HL-60 (cell line): Measurements from ENCODE around the gene TIPRL.

Source experiments
- POLR2AphosphoS5 ChIP-seq: IDR thresholded peaks from 2 replicates; pipeline ENCODE4 v1.6.1; 2012; ENCODE audit warnings: low read depth
- SPI1 ChIP-seq: IDR thresholded peaks from 2 replicates; pipeline ENCODE4 v1.6.1; 2012; ENCODE audit warnings: low read depth, mild to moderate bottlenecking, borderline replicate concordance
- TF ChIP-seq, protein P1 (sequence below): IDR thresholded peaks from 2 replicates; pipeline ENCODE4 v1.6.1; 2012; ENCODE audit warnings: low read depth; ENCODE audit not compliant: insufficient replicate concordance
- TF ChIP-seq, protein P2 (sequence below): IDR thresholded peaks from one replicate; pipeline ENCODE4 v1.5.1; 2011; ENCODE audit warnings: low read length, control low read depth, inconsistent platforms; ENCODE audit not compliant: insufficient read depth

DNA sequence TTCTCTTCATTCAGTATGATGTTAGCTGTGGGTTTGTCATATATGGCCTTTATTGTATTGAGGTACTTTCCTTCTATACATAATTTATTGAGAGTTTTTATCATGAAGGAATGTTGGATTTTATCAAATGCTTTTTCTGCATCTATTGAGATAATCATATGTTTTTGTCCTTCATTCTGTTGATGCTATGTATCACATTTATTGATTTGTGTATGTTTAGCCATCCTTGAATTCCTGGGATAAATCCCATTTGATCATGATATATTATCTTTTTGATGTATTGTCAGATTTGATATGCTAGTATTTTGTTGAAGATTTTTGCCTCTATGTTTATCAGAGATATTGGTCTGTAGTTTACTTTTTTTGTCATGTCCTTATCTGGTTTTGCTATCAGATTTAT lies 21.1 kb upstream of the TIPRL start:
- TF ChIP-seq, protein P1, sequence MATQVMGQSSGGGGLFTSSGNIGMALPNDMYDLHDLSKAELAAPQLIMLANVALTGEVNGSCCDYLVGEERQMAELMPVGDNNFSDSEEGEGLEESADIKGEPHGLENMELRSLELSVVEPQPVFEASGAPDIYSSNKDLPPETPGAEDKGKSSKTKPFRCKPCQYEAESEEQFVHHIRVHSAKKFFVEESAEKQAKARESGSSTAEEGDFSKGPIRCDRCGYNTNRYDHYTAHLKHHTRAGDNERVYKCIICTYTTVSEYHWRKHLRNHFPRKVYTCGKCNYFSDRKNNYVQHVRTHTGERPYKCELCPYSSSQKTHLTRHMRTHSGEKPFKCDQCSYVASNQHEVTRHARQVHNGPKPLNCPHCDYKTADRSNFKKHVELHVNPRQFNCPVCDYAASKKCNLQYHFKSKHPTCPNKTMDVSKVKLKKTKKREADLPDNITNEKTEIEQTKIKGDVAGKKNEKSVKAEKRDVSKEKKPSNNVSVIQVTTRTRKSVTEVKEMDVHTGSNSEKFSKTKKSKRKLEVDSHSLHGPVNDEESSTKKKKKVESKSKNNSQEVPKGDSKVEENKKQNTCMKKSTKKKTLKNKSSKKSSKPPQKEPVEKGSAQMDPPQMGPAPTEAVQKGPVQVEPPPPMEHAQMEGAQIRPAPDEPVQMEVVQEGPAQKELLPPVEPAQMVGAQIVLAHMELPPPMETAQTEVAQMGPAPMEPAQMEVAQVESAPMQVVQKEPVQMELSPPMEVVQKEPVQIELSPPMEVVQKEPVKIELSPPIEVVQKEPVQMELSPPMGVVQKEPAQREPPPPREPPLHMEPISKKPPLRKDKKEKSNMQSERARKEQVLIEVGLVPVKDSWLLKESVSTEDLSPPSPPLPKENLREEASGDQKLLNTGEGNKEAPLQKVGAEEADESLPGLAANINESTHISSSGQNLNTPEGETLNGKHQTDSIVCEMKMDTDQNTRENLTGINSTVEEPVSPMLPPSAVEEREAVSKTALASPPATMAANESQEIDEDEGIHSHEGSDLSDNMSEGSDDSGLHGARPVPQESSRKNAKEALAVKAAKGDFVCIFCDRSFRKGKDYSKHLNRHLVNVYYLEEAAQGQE: no peak
- TF ChIP-seq, protein P2, sequence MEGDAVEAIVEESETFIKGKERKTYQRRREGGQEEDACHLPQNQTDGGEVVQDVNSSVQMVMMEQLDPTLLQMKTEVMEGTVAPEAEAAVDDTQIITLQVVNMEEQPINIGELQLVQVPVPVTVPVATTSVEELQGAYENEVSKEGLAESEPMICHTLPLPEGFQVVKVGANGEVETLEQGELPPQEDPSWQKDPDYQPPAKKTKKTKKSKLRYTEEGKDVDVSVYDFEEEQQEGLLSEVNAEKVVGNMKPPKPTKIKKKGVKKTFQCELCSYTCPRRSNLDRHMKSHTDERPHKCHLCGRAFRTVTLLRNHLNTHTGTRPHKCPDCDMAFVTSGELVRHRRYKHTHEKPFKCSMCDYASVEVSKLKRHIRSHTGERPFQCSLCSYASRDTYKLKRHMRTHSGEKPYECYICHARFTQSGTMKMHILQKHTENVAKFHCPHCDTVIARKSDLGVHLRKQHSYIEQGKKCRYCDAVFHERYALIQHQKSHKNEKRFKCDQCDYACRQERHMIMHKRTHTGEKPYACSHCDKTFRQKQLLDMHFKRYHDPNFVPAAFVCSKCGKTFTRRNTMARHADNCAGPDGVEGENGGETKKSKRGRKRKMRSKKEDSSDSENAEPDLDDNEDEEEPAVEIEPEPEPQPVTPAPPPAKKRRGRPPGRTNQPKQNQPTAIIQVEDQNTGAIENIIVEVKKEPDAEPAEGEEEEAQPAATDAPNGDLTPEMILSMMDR: no peak
- TF ChIP-seq SPI1 (no peak), POLR2AphosphoS5 (no peak)
